ENCODE measurements around the gene SLC49A3.

DNA sequence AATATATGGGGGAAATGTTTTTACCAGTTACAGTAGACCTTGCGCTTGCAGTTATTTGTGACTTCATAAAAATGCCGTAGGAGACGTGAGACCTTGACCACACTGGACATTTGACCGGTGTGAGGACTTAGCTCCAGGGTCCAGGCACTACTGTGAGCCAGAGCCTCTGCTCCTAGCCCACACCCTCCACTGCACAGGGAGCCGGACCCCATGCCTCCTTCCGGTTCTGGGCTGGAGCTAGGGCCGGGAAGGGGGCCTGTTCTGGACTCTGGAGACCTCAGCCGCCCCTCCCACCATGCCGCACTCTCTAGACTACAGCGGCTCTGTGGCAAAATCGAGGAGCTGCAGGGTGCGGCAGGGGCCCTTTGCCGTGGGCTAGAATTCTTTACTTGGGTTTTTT, 22.0 kb upstream of the SLC49A3 start:
- TF ChIP-seq CTCF (IDR thresholded peaks at IDR 0.05 in 4 of 5, conservative IDR thresholded peaks at IDR 0.05 in 1 of 5) (no peak), POLR2A (IDR thresholded peaks at IDR 0.05) (no peak)

All from gastrocnemius medialis (tissue), 4 donors.